Measurements from ENCODE around the gene NPEPL1.
"Not testable (repeated sequence)": the region's sequence is repeated elsewhere in the genome, so short reads cannot be mapped to it uniquely, and the experiment has no call there.

NPEPL1 gene

DNA sequence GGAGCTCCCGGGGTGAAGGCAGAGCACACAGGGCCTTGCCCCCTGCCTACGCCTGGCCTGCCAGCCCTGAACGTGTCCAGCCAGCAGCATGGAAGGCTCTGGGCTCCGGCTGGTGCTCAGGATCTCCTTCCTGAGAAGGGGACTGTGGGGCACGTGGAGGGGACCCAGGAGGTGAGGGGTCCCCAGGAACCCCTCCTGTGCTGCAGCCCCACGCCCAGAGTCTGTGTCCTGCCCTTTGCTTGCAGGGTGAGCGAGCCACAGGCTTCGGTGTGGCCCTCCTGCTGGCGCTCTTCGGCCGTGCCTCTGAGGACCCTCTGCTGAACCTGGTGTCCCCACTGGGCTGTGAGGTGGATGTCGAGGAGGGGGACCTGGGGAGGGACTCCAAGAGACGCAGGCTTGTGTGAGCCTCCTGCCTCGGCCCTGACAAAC lies 22.3 kb downstream of the NPEPL1 start:
- DNase-seq = no peak

DNA sequence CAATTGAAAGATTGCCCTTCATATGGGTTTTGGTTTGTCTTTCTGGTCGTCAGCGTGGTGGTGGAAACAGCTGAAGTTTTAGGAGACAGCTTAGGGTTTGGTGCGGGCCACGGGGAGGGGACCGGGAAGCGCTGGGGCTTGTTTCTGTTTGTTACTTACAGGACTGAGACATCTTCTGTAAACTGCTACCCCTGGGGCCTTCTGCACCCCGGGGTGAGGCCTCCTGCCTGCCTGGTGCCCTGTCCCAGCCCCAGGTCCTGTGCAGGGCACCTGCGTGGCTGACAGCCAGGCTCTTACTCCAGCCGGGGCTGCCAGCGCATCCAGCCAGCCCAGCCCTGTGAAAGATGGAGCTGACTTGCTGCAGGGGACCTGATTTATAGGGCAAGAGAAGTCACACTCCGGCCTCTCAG lies 22.8 kb downstream of the NPEPL1 start:
- no peak for DNase-seq

DNA sequence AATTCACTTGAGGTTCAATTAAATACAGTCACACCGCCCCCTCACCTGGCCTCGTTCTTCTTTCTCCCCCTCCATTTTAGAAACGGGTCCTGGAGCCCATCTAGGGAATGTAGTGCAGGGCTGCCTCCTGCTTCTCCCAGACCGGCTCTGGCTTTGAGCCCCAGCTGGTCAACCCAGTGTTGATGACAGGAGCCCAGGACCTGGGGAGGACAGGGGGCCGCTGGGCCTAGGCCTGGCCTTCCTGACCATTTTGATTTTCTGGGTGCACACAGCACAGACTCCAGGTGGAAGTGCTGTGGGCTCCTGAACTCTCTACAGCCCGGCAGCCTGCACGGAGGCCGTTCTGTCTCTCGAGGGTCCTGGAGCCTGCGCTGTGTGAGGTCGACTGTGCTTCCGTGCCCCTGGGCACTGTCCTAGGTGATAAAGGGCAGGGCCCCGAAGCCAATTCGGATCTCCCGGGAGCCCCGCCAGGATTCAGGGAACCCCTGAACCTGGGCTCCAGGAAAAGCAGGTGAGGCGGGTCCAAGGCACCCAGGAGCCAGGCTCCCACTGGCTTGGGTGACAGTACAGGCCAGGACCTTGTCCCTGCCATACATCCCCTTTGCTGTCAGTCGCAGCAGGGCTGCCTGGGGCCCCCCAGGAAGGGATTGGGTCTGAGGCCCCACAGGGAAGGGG lies 23.3 kb downstream of the NPEPL1 start:
- no peak for DNase-seq

DNA sequence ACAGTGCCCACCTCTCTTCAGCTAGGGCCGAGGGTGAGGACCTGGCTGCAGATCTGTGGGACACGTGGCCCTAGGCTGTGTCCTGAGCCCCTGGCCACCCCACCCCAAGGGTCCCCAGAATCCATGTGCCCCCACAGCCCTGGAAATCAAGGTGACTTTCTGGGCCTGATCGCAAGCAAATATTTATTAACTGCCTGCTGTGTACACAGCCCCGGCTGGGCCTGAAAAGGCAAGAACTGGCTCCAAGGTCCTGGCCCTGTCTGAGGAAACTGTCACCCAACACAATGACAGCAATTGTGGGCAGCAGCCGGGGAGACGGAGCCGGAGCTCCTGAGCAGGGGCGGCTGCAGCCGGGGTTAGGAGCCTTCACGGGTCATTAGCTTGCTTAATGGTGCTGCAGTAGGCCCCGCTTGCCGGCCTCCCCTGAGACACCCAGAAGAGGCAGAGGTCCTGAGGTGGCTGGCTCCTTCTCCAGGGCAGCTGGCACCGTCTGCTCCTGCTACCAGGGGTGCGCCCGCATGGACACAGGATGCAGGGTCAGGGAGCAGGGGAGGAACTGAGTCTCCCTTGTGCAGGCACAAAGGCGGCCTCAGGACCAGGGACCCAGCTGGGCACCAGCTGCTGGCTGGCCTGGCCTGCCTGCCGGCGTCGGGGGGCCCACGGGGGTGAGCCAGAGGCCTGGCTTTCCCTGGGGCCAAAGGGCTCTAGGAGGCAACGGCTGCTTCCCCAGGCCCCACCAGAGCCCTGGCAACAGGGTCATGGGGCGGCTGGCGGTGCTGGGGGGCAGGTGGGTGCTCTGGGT lies 24.1 kb downstream of the NPEPL1 start:
- DNase-seq = no peak

DNA sequence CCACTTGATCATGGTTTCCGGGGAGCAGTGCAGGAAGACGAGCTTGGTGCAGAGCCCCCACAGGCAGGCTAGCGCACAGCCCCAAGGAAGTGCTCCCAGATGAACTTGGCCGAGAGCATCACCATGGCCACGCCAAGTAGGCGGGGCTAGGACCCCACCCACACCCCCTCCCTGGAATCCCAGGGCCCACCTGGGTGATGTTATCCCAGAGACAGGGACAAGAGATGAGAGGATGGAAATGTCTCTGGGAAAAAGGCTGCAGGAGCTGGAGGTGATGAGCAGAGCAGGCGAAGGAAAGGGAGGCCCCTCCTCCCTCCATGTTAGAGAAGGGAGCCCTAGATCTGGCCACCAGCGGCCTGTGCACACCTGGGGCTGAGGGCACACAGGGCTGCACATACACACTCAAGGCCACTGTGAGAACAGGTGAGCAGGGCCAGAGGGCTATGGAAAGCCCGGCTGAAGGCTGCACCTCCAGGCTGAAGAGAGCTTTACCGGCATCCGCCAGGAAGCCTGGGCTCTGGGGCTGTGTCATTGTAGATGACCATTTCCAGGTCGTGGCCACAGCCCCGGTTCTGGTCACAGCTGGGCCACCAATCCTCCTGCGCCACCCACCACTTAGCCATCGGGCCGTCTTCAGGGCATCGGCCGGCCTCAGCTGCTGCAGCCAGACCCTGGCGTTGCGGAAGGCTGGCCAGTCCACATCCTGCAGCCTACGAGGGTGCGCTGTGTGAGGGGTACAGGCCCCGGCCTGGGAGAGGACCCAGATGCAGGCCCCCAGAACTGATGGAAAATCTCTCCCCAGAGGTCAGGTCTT lies 24.9 kb downstream of the NPEPL1 start:
- no peak for DNase-seq

DNA sequence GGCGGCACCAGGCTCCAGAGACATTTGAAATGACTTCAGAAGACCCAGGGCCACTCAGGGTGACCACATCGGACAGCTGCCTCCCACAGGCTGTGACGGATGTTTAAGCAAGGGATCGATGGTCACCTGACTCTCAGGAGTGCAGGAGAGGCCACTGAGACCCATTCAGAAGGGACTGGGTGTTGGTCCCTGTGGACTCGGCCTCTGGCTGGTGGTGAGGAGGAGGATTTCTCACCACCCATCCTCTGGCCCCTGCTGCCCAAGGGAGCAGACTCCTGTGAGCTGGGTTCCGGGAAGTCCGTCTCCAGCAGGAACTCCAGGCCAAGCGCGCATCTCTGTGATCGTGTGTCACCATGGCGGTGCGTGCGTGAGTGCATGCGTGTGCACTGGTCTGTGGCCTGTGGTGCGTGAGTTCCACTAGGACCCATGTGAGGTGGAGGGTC lies 25.5 kb downstream of the NPEPL1 start:
- DNase-seq = no peak

DNA sequence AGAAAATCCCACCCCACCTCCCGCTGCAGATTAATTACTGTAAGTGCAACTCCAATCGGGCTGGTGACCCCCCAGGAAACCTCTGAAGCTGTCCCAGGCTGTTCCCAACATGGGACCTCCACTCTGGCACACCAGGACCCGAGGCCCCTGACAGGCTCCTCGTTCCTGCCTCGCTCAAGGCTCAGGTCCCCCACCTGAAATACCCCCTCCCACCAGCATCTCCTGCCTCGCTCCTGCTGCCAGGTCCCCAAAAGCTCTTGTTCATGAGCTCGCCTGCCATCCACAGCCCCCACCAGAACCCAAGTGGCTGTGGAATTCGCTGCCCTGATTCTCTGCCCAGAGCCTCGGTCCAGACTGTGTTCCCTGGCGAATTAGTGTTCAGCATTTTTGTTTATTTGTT lies 26.1 kb downstream of the NPEPL1 start:
- DNase-seq = no peak

DNA sequence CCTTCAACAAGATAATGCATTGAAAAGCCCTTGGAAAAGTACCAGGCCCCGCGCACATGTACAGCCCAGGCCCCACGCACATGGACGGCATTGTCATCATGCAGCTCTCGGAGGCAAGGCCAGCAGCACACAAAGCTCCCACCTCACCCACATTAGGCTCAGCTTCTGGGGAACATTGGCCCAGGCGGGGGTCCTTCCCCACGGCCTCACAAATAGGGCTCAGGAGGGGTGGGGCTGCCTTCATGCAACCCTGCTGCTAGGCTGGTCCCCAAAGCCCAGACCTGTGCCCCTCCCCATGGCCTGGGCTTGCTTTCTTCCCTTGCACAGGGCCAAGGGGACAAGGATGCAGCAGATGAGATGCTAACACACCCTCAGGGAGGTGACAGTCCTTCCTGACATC lies 26.7 kb downstream of the NPEPL1 start:
- DNase-seq = no peak

DNA sequence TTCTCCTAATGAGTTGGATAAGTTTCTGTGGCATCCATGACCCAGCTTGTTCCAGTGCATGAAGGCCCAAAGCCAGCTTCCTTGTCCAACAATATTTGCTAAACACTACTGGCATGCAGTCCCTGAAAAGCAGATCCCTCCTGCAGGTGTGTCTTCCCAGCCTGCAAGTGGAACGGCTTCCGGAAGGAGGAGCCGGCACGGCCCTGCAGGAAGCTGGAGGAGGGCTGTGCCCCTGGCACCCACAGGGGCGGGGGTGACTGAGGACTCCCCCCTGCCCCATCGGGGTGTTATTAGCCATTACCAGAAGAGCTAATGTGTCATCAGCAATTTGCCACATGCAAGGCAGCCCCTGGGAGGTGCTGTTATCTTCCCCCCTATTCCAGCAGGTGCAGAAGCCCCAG lies 27.4 kb downstream of the NPEPL1 start:
- DNase-seq = no peak

DNA sequence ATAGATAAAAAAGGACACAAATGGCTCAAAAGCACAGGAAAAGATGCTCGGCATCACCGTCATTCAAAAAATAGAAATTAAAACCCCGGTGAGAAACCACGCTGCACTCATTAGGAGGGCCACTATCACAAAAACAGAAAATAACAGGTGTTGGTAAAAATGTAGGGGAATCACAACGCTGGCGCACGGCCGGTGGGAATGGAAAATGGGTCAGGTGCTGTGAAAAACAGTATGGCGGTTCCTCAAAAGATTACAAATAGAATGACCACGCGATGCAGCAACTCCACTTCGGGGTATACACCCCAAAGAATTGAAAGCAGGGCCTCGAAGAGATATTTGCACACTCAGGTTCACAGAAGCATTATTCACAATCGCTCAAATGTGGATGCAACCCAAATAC lies 28.3 kb downstream of the NPEPL1 start:
- no peak for DNase-seq

DNA sequence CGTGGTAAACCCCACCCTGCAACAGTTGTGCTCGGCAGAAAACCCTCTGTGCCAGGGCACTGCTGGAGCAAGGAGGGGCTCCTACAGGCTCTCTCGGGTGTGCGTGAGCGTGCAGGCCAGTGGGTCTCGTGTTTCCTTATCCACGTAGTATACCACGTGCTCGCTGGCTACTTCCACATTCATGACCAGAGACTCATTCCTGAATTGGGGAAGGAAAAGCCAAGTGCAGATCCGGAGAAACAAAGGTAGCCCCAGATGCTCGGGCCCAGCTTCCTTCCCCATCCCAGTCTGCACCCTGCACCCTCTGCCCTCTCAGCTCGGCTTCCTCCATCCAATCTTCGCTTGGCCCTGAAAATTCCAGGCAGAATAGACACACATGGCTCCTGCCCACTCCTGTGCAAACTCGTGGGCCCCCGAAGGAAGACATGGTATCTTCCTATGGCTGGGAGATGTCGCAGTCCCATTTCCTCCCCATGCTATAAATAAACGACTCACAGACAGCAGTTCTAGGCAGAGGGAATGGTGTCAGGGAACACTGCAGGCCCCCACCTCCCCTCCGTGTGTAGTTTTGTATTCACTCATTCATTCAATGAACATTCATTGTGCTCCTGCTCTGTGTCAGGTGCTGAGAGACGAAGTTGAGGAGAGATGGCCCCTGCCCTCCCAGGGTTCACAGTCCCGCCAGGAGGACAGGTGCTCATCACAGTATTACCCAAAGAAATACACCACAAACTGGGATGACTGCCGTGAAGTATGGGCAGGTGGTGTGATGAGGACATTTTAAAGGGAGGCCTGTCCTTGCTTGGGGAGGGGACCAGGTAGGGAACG lies 29.6 kb downstream of the NPEPL1 start:
- no peak for DNase-seq

DNA sequence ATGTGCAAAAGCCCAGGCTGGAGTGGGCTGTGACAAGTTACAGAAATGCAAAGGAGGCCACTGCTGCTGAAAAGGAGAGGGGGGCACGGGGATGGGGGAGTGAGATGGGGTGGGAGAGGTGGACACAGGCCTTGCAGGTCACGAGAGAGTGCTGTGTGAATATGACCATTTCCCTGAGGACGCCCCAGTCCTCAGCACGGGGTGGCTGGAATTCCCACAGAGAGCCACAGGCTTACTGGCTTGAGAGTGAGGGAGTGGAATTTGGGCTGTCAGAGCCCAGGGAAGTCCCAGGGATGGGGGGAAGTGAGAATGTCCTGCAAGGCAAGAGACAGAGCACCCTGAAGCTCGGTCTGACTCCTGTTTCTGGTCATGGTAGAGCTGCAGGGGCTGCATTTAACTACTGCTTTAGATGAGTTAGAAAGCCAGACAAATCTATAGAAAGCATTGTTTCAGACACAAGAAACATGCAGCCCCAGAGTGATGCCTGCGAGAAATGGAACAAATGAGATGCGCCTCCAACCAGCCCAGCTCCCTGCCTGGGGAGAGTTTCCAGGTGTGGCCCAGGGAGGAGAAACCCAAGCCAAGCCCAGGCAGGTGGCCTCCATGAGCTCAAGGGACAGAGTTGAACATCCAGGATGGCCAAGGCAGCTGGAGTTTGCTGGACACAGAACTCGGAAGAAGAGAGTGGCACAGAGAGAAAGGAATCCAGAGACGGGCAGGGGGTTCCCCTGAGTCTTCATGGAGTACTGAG lies 30.5 kb downstream of the NPEPL1 start:
- no peak for DNase-seq

DNA sequence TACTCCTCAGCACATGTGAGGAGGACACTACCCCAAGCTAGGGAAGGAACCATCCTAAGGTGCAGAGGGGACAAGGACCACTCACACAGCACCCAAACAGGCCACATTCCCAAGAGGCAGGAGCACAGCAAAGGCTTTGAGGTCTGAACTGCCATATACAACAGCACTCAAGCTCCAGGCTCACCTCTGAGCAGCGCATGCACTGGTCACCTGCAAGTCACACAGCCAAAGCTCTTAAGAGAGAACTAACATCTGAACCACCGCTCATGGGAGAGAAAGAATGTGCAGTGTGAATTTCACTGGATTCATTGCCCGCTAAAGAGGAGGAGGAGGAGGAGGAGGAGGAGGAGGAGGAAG lies 31.0 kb downstream of the NPEPL1 start:
- DNase-seq = no peak

DNA sequence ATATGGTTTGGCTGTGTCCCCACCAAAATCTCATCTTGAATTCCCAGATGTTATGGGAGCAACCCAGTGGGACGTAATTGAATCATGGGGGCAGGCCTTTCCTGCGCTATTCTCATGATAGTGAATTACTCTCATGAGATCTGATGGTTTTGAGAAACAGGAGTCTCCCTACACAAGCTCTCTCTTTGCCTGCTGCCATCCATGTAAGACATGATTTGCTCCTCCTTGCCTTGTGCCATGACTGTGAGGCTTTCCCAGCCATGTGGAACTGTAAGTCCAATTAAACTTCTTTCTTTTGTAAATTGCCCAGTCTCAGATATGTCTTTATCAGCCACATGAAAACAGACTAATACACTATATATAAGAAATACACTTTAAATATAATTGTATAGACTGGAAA lies 33.6 kb downstream of the NPEPL1 start:
- DNase-seq = not testable (repeated sequence)

DNA sequence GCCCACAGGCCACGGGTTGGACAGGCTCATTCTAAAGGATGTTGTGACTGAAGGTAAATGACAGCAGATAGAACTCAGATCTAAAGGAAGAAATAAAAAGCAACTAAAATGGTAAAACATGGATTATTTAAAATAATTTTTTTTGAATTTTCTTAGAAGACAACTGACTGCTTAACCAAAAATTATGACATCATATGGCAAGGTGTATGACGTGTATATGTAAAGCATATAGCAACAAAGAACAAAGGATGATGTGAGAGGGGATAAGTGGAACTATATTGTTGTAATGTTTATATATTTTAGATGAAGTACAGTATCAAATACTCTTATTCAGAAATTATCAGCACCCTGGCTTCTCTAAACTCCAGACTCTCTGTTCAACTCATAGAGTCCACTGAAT lies 38.6 kb downstream of the NPEPL1 start:
- no peak for DNase-seq

DNA sequence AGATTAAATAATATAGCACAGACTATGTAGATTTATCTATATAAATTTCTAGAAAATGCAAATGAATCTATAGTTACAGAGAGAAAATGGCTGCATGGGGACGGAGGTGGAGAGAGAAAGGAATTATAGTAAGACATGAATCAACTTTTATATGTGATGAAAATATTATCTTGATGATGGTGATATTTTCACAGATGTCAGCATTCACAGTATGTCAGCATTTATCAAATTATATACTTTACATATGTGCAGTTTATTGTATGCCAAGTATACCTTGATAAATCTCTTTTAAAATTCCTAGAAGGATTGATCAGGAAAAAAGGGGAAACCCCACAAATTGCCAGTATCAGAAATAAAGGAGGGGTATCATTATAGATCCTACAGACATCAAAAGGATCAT lies 44.6 kb downstream of the NPEPL1 start:
- no peak for DNase-seq

DNA sequence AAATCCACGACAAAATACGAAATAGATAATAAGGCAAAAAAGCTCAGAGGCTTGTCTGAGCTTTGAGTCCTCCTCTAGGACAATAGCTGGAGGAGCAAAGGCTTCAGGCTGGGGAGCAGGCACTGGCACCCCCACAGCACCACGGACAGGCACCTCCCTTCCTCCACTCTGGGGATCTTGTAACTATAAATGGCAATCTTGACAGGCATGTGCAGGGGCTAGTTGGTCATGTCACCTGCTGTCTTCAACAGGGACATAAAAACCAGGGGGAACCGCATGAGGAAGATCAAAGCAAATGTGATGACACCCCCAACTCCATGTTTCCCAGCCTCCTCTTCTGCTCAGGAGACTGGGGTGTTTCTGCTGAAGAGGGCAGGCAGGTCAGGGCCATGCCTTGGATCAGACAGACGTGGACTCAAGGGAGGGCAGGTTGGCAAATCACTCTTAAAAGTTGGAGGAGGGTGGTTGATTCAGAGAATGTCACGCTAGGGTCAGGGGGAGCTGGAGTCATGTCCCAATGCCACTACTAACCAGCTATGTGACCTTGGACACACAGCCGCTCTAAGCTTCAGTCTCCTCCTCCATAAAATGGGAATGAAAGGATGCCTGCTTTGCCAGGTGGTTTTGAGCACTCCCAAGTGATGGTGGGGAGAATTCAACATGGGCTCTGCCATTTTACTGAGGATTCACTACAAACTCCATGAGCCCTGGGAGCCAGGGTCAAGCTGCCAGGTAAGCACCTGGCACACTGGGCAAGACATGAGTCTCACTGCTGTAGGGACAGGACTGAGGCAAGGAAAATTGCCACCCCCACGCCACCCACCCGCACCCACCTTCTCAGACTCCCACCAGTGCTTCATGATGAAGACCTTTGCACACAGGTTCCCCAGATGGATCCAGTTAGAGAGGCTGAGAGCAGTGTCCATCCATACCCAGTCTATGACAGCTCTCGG lies 48.0 kb downstream of the NPEPL1 start:
- no peak for DNase-seq

DNA sequence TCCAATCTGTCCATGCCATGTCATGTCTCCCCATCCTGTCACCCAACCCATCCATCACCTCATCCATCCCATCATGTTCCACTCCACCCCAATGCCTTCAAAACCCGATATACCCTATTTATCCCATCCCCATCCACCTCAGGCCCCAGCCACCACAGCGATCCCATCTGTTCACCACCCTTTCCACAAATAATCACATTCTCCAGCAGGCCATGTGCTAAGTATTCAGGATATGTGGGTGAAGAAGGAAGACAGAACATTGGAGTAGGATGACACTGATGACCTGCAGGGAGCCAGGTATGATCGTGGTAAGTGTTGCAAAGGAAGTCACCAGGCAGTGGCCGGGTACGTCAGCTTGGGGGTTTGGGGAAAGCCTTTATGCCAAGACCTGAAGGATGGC lies 48.8 kb downstream of the NPEPL1 start:
- DNase-seq = no peak

DNA sequence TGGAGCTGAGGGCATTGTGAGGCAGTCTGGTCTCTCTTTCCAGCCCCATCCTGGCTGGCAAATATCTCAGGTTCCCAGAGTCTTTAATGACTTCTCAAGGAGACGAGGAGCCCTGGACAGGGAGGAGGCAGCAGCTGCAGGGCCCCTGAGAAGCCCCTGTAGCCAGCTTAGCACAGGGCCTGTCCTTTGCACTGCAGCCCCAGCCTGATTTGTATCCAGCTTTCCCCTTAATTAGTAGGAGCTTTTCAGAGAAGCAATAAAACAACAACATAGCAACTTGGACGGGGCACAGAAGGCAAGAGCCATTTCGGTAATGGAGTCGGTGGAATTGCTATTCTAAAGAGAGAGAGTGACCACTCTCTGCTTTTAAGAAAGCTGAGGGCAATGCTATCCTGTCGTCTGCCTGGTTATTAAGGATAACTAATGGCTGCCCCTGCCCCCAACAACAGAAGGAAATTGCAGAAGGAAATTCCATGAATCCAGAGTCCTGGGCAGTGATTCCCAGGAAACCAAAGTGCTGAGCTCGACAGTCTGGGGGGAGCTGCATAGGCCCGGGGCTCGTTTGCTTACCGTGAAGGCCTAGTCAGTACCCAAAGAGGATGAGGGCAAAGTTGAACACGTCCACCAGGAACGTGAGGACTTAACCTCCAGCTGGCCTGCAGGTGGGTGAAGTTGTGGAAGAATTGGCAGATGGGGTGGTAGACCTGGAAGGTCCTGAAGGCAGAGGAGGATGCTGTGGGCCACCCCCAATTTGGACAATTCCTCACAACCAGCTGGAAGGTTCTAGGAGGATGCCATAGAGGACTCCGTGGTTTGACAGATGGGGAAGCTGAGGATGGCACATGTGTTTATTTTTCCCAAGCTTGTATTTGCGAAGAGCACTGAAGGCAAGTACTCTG lies 50.3 kb downstream of the NPEPL1 start:
- no peak for DNase-seq
